ENCODE data around the gene TNRC6C. TPM values are rescaled to one million over a fixed set of nuclear protein-coding genes. Genes with fewer than 3 reads are reported as not detected.
A peak's percentile ranks its signal among the peaks of the same experiment; 100 is the strongest.

TNRC6C gene
- total and polyA plus RNA-seq, 9 of the 15 experiments (the other 6 are each of a cell fraction or from before 2014, with no cell fraction given): 0.20 to 4.9 (median 2.3) TPM

- no peak for TF ChIP-seq ZNF407 (IDR thresholded peaks at IDR 0.05; ENCODE audit: low read depth)
- TF ChIP-seq SMAD2 (IDR thresholded peaks at IDR 0.05; ENCODE audit: low read depth, low read length): no peak
- TF ChIP-seq ATF1 (CRISPR knock-in tag; IDR thresholded peaks at IDR 0.05): no peak
- 0 out of 2 replicates have a peak, but pooled peaks have one; percentile 11 for TF ChIP-seq ATF1 (tag; IDR thresholded peaks at IDR 0.05)
- no peak for TF ChIP-seq CCAR2 (IDR thresholded peaks at IDR 0.05; ENCODE audit: low read depth, low read length)
- no peak for TF ChIP-seq ZNF507 (tag; conservative IDR thresholded peaks at IDR 0.05)
- no peak for TF ChIP-seq ELF2 (CRISPR knock-in tag; IDR thresholded peaks at IDR 0.05)
- TF ChIP-seq ZNF583 (CRISPR knock-in tag; IDR thresholded peaks at IDR 0.05): no peak
- no peak for TF ChIP-seq POLR2AphosphoS2 (IDR thresholded peaks at IDR 0.05; ENCODE audit: low read length)
- no peak for TF ChIP-seq FOXA3 (CRISPR knock-in tag; conservative IDR thresholded peaks at IDR 0.05 in 1 of 2, IDR thresholded peaks at IDR 0.05 in 1 of 2)
- peak in 1 of 2 experiments; percentile 70; a peak in 2 of 4 replicates for TF ChIP-seq FOXK2 (conservative IDR thresholded peaks at IDR 0.05 in 1 of 2, IDR thresholded peaks at IDR 0.05 in 1 of 2; ENCODE audit: low read depth in 2 of 2)
- TF ChIP-seq MYC (IDR thresholded peaks at IDR 0.05; ENCODE audit: low read depth, low read length): peak; percentile 23
- TF ChIP-seq MYC (CRISPR knock-in tag; IDR thresholded peaks at IDR 0.05; ENCODE audit: borderline replicate concordance, low read depth): no peak
- peak; percentile 71; the same call in 1 of the 2 replicates for TF ChIP-seq MAX (CRISPR knock-in tag; IDR thresholded peaks at IDR 0.05)
- no peak for TF ChIP-seq CSDE1 (IDR thresholded peaks at IDR 0.05)
- no peak; the same call in 1 of the 2 replicates for TF ChIP-seq FOXP1 (CRISPR knock-in tag; IDR thresholded peaks at IDR 0.05)
- TF ChIP-seq KAT7 (CRISPR knock-in tag; IDR thresholded peaks at IDR 0.05; ENCODE audit: borderline replicate concordance): 0 out of 2 replicates have a peak, but pooled peaks have one; percentile 28
- TF ChIP-seq SUPT5H (IDR thresholded peaks at IDR 0.05): peak; percentile 81
Observed at GRCh38 chr17:78140169-78141051, 181.9 kb downstream of the TNRC6C start (continued).
